ENCODE data around the gene LDHA.
"Not testable (repeated sequence)": the region's sequence is repeated elsewhere in the genome, so short reads cannot be mapped to it uniquely, and the experiment has no call there.

LDHA gene

GRCh38 chr11:18394928-18395734 is 768 bp downstream of the LDHA start:
- no peak for DNase-seq (ENCODE audit: low read depth)

GRCh38 chr11:18395735-18396504 is 1.6 kb downstream of the LDHA start:
- peak; percentile 90 for DNase-seq (ENCODE audit: low read depth)

- no peak for DNase-seq (ENCODE audit: low read depth)
Measured at GRCh38 chr11:18397921-18398320, 3.6 kb downstream of the LDHA start.

DNA sequence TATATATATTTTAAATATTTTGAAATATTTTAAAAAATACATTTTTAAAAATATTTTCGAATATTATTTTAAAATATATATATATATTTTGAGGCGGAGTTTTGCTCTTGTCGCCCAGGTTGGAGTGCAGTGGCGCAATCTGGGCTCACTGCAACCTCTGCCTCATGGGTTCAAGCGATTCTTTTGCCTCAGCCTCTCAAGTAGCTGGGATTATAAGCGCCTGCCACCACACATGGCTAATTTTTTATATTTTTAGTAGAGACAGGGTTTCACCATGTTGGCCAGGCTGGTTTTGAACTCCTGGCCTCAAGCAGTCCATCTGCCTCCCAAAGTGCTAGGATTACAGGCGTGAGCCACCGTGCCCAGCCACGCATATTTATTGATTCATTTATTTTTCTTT is 6.7 kb downstream of the LDHA start:
- not testable (repeated sequence) for DNase-seq (ENCODE audit: low read depth)

DNA sequence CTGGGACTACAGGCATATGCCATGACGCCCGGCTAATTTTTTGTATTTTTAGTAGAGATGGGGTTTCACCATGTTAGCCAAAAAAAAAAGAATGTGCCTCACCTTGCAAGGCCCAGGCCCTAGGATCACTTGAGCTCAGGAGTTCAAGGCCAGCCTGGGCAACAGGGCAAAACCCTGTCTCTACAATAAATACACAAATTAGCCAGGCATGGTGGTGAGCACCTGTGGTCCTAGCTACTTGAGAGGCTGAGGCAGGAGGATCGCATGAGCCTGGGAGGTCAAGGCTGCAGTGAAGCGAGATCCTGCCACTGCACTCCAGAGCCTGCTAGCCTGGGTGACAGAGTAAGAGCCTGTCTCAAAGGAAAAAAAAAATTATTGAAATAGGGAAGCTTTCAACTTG is 9.7 kb downstream of the LDHA start:
- no peak for DNase-seq (ENCODE audit: low read depth)

DNA sequence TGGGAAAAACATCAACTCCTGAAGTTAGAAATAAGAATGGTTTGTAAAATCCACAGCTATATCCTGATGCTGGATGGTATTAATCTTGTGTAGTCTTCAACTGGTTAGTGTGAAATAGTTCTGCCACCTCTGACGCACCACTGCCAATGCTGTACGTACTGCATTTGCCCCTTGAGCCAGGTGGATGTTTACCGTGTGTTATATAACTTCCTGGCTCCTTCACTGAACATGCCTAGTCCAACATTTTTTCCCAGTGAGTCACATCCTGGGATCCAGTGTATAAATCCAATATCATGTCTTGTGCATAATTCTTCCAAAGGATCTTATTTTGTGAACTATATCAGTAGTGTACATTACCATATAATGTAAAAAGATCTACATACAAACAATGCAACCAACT is 13.0 kb downstream of the LDHA start:
- not testable (repeated sequence) for DNase-seq (ENCODE audit: low read depth)

DNA sequence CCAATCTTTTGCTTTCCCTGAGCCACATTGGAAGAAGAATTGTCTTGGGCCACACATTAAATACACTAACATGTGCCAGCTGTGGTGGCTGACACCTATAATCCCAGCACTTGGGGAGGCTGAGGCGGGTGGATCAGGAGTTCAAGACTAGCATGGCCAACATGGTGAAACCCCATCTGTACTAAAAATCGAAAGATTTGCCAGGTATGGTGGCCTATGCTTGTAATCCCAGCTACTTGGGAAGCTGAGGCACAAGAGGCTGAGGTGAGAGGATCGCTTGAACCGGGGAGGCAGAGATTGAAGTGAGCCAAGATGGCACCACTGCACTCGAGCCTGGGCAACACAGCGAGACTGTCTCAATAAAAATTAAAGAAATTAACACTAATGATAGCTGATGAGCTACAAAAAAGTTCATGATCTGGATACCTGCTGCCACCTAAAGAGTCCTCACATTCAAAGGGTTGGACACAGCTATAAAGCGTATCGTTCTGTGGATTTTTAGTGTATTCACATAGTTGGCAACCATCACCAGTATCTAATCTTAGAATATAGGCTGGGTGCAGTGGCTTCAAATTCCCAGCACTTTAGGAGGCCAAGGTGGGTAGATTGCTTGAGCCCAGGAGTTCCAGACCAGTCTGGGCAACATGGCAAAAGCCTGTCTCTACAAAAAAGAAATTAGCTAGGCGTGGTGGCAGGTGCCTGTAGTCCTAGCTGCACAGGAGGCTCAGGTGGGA is 14.4 kb downstream of the LDHA start:
- DNase-seq (ENCODE audit: low read depth) = no peak

DNA sequence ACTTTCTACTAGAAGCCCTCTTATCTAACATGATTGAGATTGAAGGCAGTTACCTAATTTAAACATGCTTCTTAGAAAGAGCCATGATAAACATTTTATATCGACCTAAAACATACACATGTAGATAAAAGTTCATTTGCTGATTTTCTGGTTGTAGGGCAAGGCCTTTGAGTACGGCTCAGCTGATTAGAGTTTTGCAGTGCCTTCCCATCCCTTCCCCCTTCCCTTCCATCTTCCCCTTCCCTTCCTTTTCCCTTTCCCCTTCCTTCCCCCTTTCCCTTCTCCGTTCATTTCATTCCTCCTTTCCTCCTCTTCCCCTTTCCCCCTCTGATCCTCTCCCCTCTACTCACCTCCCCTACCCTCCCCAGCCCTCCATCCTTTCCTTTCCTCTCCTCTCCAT is 22.1 kb downstream of the LDHA start:
- DNase-seq (ENCODE audit: low read depth) = no peak

DNA sequence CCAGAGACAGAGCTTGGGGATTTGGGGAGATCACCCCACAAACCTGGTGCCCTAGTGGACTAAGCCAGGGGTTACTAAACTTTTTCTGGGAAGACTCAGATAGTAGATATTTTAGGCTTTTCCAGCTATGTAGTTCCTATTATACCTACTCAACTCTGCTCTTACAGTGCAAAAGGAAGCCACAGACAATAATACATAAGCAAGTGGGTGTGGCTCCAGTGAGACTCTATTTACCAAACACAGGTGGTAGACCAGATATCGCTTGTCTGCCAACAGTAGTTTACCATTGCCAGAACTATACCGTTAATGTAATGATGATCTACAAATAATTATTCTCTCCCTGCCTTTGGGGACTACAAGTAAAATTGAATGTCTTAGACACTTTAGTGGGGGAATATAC is 24.7 kb downstream of the LDHA start:
- no peak for DNase-seq (ENCODE audit: low read depth)

DNA sequence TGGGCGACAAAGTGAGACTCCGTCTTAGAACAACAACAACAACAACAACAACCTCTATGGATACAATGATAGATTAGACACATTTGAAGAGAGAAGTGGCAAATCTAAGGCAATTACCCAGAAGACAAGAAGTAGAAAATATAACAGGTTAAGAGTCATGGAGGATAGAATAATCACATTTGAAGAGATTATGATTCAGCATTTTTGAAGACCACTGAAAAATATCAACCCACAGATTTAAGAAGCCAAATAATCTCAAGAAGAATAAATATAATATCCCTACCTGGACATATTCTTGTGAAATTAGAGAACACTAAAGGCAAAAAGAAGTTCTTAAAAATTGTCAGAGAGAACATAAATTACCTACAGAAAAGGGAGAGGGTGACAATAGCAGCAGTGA is 25.7 kb downstream of the LDHA start:
- DNase-seq (ENCODE audit: low read depth) = no peak

DNA sequence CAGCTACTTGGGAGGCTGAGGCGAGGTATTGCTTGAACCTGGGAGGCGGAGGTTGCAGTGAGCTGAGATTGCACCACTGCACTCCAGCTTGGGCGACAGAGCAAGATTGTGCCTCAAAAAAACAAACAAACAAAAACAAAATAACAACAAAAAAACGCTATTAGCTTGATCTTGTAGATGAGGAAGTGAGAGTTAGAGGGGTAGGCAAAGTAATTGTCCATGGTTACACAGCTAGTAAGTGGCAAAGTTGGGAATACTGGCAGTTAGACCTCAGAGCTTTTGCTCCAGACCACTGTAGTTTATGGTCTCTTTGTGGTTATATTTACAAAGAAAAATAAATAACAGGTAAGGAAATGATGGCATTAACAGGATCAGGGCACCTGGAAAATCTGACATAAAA is 32.9 kb downstream of the LDHA start:
- no peak for DNase-seq (ENCODE audit: low read depth)

DNA sequence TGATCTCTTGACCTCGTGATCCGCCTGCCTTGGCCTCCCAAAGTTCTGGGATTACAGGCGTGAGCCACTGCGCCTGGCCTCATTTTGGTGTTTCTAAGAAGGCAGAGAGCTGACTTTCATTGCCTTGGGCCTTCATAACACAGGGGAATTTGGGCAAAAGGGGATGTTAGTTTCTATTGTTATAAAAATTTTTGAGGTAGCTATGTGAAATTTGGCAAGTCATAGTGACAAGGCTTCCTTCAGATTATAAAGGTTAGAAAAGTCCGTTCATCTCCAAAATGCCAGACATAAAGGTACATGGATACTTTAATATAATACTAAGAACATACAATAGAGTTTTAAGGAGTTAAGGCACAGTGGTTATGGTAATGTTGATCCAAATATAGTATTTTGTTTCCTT is 35.0 kb downstream of the LDHA start:
- no peak for DNase-seq (ENCODE audit: low read depth)

DNA sequence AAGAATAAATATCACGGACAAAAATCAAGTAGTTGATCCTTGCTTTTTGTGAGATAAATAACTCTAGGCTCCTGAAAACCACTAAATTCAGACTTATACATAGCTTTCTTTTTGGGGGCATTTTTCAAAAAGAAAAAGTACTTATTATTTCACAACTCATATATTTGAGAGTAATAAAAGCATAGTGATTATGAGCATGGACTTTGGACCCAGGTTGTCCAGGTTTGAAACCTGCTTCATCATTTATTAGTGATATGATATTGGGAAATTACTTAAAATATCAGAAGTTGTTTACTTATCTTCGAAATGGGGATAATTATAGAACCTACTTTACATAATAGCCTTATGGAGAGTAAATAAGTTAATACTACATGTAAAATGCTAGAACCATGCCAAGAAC is 44.3 kb downstream of the LDHA start:
- no peak for DNase-seq (ENCODE audit: low read depth)

GRCh38 chr11:18449251-18449650 is 54.9 kb downstream of the LDHA start:
- no peak for DNase-seq (ENCODE audit: low read depth)

DNA sequence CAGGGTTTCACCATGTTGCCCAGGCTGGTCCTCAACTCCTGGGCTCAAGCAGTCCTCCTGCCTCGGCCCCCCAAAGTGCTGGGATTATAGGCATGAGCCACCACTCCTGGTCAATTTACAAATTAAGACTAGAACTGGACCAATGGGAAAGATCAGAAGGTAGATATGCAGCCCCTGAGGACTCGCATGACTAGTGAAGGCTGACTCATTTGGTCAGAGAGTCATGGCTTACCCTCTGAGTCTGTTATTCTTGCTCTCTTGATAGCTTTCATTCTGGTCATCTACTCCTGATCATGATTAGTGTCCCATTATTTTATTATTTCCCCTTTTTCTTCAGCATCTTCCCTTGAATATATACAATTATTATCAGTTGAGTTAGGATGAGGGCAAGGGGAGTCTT is 58.6 kb downstream of the LDHA start:
- no peak for DNase-seq (ENCODE audit: low read depth)

GRCh38 chr11:18455686-18456372 is 61.5 kb downstream of the LDHA start, which contains the start of gene LDHAL6A:
Gene LDHAL6A, plus strand, starts transcription at chr11:18455856. Its CDS starts 825 bp downstream, at chr11:18456681.
- DNase-seq (ENCODE audit: low read depth) = no peak

GRCh38 chr11:18457450-18457849 is 63.1 kb downstream of the LDHA start:
- no peak for DNase-seq (ENCODE audit: low read depth)

All from activated T-cell treated with anti-CD3 and anti-CD28 coated beads for 1 hour (primary cell).